GM19463 (cell line): ENCODE measurements around the gene DYRK3.
"Not testable (repeated sequence)": the region's sequence is repeated elsewhere in the genome, so short reads cannot be mapped to it uniquely, and the experiment has no call there.

Source experiments
- ATAC-seq: cut with Tn5 transposase; IDR thresholded peaks from one replicate; pipeline ENCODE4 v1.9.1; 2021; ENCODE audit warnings: mild to moderate bottlenecking, moderate library complexity; ENCODE audit not compliant: unreplicated experiment

The DYRK3 gene

DNA sequence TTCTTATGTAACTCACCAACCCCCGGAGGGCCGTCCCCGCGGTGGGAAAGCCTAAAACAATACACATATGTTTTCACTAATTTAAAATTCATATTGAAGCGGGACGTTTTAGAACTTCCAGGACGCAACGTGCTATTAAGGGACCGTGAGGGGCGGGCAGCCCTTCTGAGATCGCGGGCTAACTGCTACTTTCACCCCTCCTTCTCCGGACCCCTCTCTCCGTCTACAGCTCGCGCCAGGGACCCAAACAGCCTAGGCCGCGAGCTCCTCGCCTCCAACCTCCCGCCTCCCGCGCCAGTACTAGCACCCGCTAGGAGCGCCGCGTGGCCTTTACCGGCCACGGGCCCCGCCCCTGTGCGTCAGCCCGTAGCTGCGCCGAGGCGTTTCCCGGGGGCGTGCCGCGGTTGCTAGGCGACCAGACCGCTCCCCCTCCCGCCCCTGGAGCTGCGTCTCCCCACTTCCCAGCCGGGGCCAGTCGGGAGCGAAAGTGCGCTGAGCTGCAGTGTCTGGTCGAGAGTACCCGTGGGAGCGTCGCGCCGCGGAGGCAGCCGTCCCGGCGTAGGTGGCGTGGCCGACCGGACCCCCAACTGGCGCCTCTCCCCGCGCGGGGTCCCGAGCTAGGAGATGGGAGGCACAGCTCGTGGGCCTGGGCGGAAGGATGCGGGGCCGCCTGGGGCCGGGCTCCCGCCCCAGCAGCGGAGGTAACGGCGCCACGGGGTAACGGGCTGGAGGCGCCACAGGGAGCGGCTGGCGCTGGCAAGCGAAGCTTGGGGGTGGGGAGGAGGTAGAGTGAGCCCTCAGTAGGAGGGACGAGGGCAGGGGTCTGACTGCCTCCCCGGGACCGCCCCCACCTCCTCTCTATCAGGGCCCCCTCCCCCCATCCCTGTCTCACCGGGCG, at the start of gene DYRK3:
DYRK3 (plus strand) TSS at position 457 of the 898 bp plus-strand sequence; CDS start at position 625, 168 bp downstream.
- ATAC-seq: peak; percentile 91

DNA sequence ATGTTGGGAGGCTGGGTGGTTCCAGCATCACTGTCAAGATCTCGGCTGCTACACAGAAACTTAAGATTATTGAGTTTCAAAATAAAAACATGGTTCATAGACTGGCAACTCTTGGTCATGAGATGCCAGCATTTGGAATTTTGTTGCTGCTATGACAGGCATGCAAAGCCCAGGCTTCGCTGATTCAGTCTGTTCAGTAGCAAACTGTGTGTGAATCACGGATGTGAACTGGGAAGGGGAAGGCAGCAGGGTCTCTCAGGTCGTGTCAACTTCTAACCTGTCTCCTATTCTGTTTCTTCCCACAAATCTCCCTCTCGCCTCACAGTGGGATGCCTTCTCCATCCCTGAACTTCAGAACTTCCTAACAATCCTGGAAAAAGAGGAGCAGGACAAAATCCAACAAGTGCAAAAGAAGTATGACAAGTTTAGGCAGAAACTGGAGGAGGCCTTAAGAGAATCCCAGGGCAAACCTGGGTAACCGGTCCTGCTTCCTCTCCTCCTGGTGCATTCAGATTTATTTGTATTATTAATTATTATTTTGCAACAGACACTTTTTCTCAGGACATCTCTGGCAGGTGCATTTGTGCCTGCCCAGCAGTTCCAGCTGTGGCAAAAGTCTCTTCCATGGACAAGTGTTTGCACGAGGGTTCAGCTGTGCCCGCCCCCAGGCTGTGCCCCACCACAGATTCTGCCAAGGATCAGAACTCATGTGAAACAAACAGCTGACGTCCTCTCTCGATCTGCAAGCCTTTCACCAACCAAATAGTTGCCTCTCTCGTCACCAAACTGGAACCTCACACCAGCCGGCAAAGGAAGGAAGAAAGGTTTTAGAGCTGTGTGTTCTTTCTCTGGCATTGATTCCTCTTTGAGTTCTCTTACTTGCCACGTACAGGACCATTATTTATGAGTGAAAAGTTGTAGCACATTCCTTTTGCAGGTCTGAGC, 48.6 kb upstream of the DYRK3 start:
- no peak for ATAC-seq

DNA sequence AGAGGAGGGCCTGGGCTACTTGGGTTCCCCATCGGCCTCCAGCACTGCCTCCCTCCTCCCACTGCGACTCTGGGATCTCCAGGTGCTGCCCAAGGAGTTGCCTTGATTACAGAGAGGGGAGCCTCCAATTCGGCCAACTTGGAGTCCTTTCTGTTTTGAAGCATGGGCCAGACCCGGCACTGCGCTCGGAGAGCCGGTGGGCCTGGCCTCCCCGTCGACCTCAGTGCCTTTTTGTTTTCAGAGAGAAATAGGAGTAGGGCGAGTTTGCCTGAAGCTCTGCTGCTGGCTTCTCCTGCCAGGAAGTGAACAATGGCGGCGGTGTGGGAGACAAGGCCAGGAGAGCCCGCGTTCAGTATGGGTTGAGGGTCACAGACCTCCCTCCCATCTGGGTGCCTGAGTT, 47.4 kb upstream of the DYRK3 start:
- ATAC-seq: no peak

GRCh38 chr1:206588492-206588891, 46.8 kb upstream of the DYRK3 start:
- ATAC-seq: no peak

GRCh38 chr1:206589206-206589605, 46.1 kb upstream of the DYRK3 start:
- ATAC-seq: no peak

GRCh38 chr1:206590025-206590758, 45.1 kb upstream of the DYRK3 start:
- peak; percentile 76 for ATAC-seq

GRCh38 chr1:206591226-206591625, 44.1 kb upstream of the DYRK3 start:
- no peak for ATAC-seq

- no peak for ATAC-seq
Measured at GRCh38 chr1:206591696-206592095, 43.6 kb upstream of the DYRK3 start.

DNA sequence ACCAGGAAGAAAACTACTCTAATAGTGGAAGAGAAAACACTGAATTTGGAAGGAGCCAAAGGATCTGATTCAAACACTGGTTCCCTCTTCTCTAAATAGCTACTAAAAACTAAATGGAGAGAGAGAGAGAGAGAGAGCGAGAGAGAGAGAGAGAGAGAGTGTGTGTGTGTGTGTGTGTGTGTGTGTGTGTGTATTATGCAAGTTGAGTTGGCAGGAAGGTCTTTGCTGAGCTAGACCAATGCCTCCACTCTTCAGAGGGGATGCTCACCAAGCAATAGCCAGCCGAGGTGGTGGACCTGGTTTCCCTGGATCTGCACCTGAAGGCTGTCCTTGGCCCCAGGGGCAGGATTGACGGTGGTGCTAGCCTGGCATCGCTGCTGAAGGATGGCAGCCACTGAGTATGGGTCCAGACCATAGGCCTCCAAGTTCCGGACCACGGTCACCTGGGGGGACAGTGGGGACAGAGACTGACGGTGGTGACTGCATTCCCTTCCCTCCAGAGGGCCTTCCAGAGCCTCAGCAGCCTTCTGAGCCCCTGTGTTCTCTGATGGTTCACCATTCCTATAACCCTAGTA, 41.9 kb upstream of the DYRK3 start:
- ATAC-seq: no peak

GRCh38 chr1:206595581-206596318, 39.6 kb upstream of the DYRK3 start:
- no peak for ATAC-seq

GRCh38 chr1:206596319-206596666, 39.0 kb upstream of the DYRK3 start:
- no peak for ATAC-seq

DNA sequence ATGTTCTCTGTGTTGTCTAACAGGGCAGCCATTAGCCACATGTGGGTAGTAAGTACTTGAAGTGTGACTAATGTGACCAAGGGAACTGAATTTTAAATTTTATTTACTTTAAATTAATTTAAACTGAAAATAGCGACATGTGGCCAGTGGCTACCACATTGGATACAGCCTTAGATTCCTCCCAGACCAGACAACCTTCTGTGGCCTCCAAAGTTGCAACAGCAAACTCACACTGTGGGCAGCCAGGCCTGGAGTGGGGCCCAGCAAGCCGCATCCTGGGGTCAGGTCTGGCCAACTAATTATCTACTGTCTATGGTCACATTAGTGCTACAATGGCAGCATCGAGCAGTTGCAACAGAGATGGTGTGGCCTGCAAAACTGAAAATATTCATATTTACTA, 34.8 kb upstream of the DYRK3 start:
- ATAC-seq: no peak

- no peak for ATAC-seq
Measured at GRCh38 chr1:206604861-206605260, 30.5 kb upstream of the DYRK3 start.

- ATAC-seq: no peak
Measured at GRCh38 chr1:206606867-206607266, 28.5 kb upstream of the DYRK3 start.

- no peak for ATAC-seq
Measured at GRCh38 chr1:206608108-206608698, 27.1 kb upstream of the DYRK3 start.

DNA sequence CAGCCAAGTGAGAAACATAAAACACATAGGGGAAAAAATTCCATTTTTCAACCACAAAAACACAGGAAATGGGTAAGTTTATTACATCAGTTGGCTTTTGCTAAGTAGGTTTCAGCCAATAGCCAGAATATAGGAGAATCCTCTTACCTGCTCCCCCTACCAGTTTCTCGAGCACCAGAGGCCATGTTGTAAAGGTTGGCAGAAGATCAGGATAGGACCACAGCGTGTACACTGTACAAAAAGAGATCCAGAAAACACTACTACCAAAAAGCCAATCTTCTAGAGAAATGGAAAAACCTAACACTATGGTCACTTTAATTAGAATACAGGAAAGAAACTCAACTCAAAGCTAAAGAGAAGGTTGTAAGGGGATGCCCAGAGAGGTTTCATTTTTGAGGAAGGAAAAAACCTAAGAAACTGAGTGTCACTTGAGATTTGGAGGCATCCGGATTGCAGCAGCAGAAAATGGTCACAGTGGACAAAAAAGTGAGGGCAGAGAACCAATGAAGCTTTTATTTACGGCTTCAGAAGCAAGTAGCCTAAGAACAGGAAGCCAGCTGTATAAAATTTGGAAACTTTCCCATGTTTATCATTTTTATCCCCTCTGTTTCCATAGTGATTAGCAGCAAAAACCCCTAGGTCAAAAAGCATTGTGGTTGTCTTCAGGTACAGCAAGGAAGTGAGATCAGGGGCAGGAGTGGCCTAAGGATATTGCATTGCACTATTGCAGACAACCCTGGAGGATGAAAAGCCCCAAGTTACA, 25.9 kb upstream of the DYRK3 start:
- ATAC-seq: peak; percentile 28

- ATAC-seq: peak; percentile 94
Measured at GRCh38 chr1:206612129-206612876, 23.0 kb upstream of the DYRK3 start, which contains the start of gene EIF2D. TSS of gene EIF2D (minus strand) at chr1:206612465. CDS start at chr1:206612342, 123 bp downstream.

GRCh38 chr1:206626396-206626795, 8.9 kb upstream of the DYRK3 start:
- not testable (repeated sequence) for ATAC-seq
